HCT116 (cell line): ENCODE measurements around the gene TFF3. TPM values are rescaled to one million over a fixed set of nuclear protein-coding genes. Genes with fewer than 3 reads are reported as not detected.

ENCODE experiments used
- ATAC-seq: fragments of 200-7000 bp; cut with Tn5 transposase; 2 replicates; pipeline ENCODE4 v1.9.1; 2020; ENCODE audit warnings: mild to moderate bottlenecking, moderate library complexity
- BruUV-seq: library from RNA; stranded (reverse); fragments of 400-500 nt; replicated peaks from 2 replicates; lab custom pipeline; 2021; lab: Mats Ljungman, UMichigan
- CTCF ChIA-PET: fragments of 300-600 bp; sonication (Branson Sonifier 250); formaldehyde crosslinking; loops from one replicate; lab custom pipeline; 2021; ENCODE audit warnings: antibody characterized with exemption; lab: Charles Lee
- POLR2A ChIA-PET: fragments of 300-600, 350-600 bp; sonication (Branson Sonifier 250); formaldehyde crosslinking; loops from one replicate; lab custom pipeline; 2021; ENCODE audit warnings: antibody characterized with exemption; lab: Charles Lee
- RAD21 ChIA-PET, 2 experiments: fragments of 300-600 bp; sonication (Branson Sonifier 250); formaldehyde crosslinking; loops; one replicate each; lab custom pipeline; 2023; ENCODE audit warnings: low total read pairs in 2 of 2; ENCODE audit not compliant: uncharacterized antibody in 2 of 2, unreplicated experiment in 2 of 2, low non-redundant PET in 1 of 2; lab: Charles Lee
- DNase-seq: peaks from one replicate; pipeline ENCODE4 v3.0.0-alpha.2; 2010; ENCODE audit warnings: low read depth, low spot score
- H2AFZ ChIP-seq: fragments of 200-600 bp; shearing (Covaris generic), sonication (generic); 2 replicates; pipeline ENCODE4 v1.6.1; 2017; ENCODE audit warnings: low read depth, mixed run types, mixed read lengths, antibody characterized with exemption, low read length; ENCODE audit not compliant: poor library complexity, severe bottlenecking
- H3K27ac ChIP-seq: 2 replicates; pipeline ENCODE4 v1.5.1; 2012; ENCODE audit warnings: low read depth, low read length
- H3K27me3 ChIP-seq: fragments of 200-600 bp; sonication (generic); 2 replicates; pipeline ENCODE4 v1.6.1; 2016; ENCODE audit warnings: mixed run types, low read length, mixed read lengths; ENCODE audit not compliant: insufficient read depth
- H3K36me3 ChIP-seq, 2 experiments: fragments of 200-500 bp in 1 of 2; fragments of 200-600 bp in 1 of 2; sonication (Bioruptor generic) in 1 of 2; sonication (generic) in 1 of 2; 2 replicates each; pipeline versions ENCODE4 v1.5.1 to v1.6.1; 2014 to 2016; ENCODE audit warnings: low read length in 2 of 2, inconsistent platforms in 1 of 2, mixed read lengths in 1 of 2, mixed run types in 1 of 2; ENCODE audit not compliant: insufficient read depth in 2 of 2, control insufficient read depth in 1 of 2
- H3K4me1 ChIP-seq, 2 experiments: fragments of 200-600 bp in 1 of 2; sonication (generic) in 1 of 2; 2 replicates each; pipeline versions ENCODE4 v1.5.1 to v1.6.1; 2012 to 2017; ENCODE audit warnings: low read length in 2 of 2, inconsistent platforms in 1 of 2, mild to moderate bottlenecking in 1 of 2, mixed read lengths in 1 of 2, mixed run types in 1 of 2, moderate library complexity in 1 of 2; ENCODE audit not compliant: insufficient read depth in 2 of 2, control insufficient read depth in 1 of 2
- H3K4me2 ChIP-seq: fragments of 200-600 bp; sonication (generic); 2 replicates; pipeline ENCODE4 v1.6.1; 2017; ENCODE audit warnings: mixed run types, low read length, mixed read lengths
- H3K4me3 ChIP-seq, 2 experiments: fragments of 200-600 bp in 1 of 2; sonication (generic) in 1 of 2; replicated peaks in 1 of 2; 2 replicates each; pipeline ENCODE4 v1.5.1; 2011 to 2016; ENCODE audit warnings: low read length in 2 of 2, control low read depth in 1 of 2, low read depth in 1 of 2, mild to moderate bottlenecking in 1 of 2, mixed read lengths in 1 of 2, mixed run types in 1 of 2
- H3K79me2 ChIP-seq: fragments of 200-600 bp; sonication (generic); 2 replicates; pipeline ENCODE4 v1.6.1; 2017; ENCODE audit warnings: mild to moderate bottlenecking, mixed run types, low read length, moderate library complexity, mixed read lengths; ENCODE audit not compliant: insufficient read depth
- H3K9ac ChIP-seq: fragments of 200-600 bp; sonication (generic); 2 replicates; pipeline ENCODE4 v1.6.1; 2016; ENCODE audit warnings: low read length, mixed read lengths
- H3K9me2 ChIP-seq: fragments of 200-600 bp; sonication (generic), shearing (Covaris generic); 2 replicates; pipeline ENCODE4 v1.6.1; 2017; ENCODE audit warnings: mixed run types, mild to moderate bottlenecking, moderate library complexity; ENCODE audit not compliant: insufficient read depth
- H3K9me3 ChIP-seq, 2 experiments: fragments of 200-500 bp in 1 of 2; fragments of 200-600 bp in 1 of 2; sonication (Bioruptor generic) in 1 of 2; sonication (generic) in 1 of 2; 2 replicates each; pipeline ENCODE4 v1.6.1; 2014 to 2017; ENCODE audit warnings: low read length in 2 of 2, mixed read lengths in 2 of 2, inconsistent platforms in 1 of 2, low read depth in 1 of 2, mild to moderate bottlenecking in 1 of 2, mixed run types in 1 of 2, moderate library complexity in 1 of 2; ENCODE audit not compliant: control insufficient read depth in 1 of 2, insufficient read depth in 1 of 2
- H4K20me1 ChIP-seq: fragments of 200-600 bp; sonication (generic), shearing (Covaris generic); 2 replicates; pipeline ENCODE4 v1.6.1; 2017; ENCODE audit warnings: mixed run types, mild to moderate bottlenecking, moderate library complexity; ENCODE audit not compliant: insufficient read depth
- ATF3 ChIP-seq: IDR thresholded peaks from 2 replicates; pipeline ENCODE4 v1.6.1; 2012
- CBX3 ChIP-seq: IDR thresholded peaks from 2 replicates; pipeline ENCODE4 v1.6.1; 2012; ENCODE audit warnings: low read depth
- CTCF ChIP-seq, 3 experiments: fragments of 200-600 bp in 1 of 3; sonication (generic) in 1 of 3; IDR thresholded peaks in 2 of 3; conservative IDR thresholded peaks in 1 of 3; 2 replicates each; pipeline ENCODE4 v1.5.1; 2012 to 2017; ENCODE audit warnings: low read depth in 2 of 3, low read length in 2 of 3, antibody characterized with exemption in 1 of 3, borderline replicate concordance in 1 of 3, control low read depth in 1 of 3, mild to moderate bottlenecking in 1 of 3, mixed read lengths in 1 of 3, mixed run types in 1 of 3, moderate library complexity in 1 of 3; ENCODE audit not compliant: insufficient read depth in 1 of 3
- ELF1 ChIP-seq: IDR thresholded peaks from 2 replicates; pipeline ENCODE4 v1.6.1; 2012; ENCODE audit warnings: low read depth, borderline replicate concordance
- EZH2 ChIP-seq: fragments of 200-600 bp; sonication (generic); IDR thresholded peaks from 2 replicates; pipeline ENCODE4 v1.6.1; 2017; ENCODE audit warnings: antibody characterized with exemption, mixed run types
- EZH2phosphoT487 ChIP-seq: fragments of 200-600 bp; IDR thresholded peaks from 2 replicates; pipeline ENCODE4 v1.6.1; 2018; ENCODE audit warnings: antibody characterized with exemption, borderline replicate concordance
- POLR2A ChIP-seq: IDR thresholded peaks from 2 replicates; pipeline ENCODE4 v1.7.0; 2011; ENCODE audit warnings: borderline replicate concordance; ENCODE audit not compliant: insufficient read depth, insufficient read length; ENCODE audit errors: extremely low read depth
- RAD21 ChIP-seq: IDR thresholded peaks from 2 replicates; pipeline ENCODE4 v1.6.1; 2012; ENCODE audit warnings: low read depth, mild to moderate bottlenecking
- SRF ChIP-seq: IDR thresholded peaks from 2 replicates; pipeline ENCODE4 v1.6.1; 2012; ENCODE audit warnings: low read depth
- intact Hi-C: fragments of 100-400 bp; cut with micrococcal nuclease; formaldehyde crosslinking; loops from 2 replicates; pipeline ENCODE4 v1.10.0; 2022
- total RNA-seq: library from RNA; stranded (reverse); gene quantifications from one replicate; pipeline ENCODE4 v1.2.1, GENCODE V29; 2021; ENCODE audit not compliant: unreplicated experiment

Gene TFF3
- total RNA-seq, 1 experiment from 2014 or later: 0.22 TPM

GRCh38 chr21:42360317-42360716, 45.1 kb upstream of the TFF3 start:
- no peak overlapping the region for H2AFZ ChIP-seq

More at GRCh38 chr21:42360317-42360716, 45.1 kb upstream of the TFF3 start:
- BruUV-seq: no TSS peak
- Histone ChIP-seq H3K9me2 (no peaks in the 10 kb centered on the region), H3K9me3 (no peaks in the 10 kb centered on the region), H4K20me1 (no peaks in the 10 kb centered on the region), H3K4me2 (no peak overlapping the region), H3K4me1 (no peaks in the 10 kb centered on the region), H3K79me2 (no peaks in the 10 kb centered on the region), H3K27ac (no peak overlapping the region), H3K9ac (no peak overlapping the region), H3K4me3 (no peak overlapping the region), H3K27me3 (no peaks in the 10 kb centered on the region), H3K36me3 (no peaks in the 10 kb centered on the region)
- peak; percentile 95 for ATAC-seq
- DNase-seq: peak; percentile 59
- CTCF ChIA-PET: interaction anchor here (1.3 to 1.6 kb wide), 6 partner anchors 9 to 233 kb away, joined by 3 to 7 read pairs (median 4); no protein-coding TSS in a partner anchor
- POLR2A ChIA-PET: no interaction called here
- RAD21 ChIA-PET: no interaction called here
- TF ChIP-seq RAD21 (peak; percentile 76), CBX3 (no peak), ATF3 (no peak), POLR2A (no peak), SRF (no peak), ELF1 (no peak), EZH2phosphoT487 (no peak), CTCF (IDR thresholded peaks at IDR 0.05 in 2 of 3, conservative IDR thresholded peaks at IDR 0.05 in 1 of 3; ENCODE audit: borderline replicate concordance in 1 of 3, insufficient read depth in 1 of 3, low read depth in 2 of 3, low read length in 2 of 3) (peak; percentile 77 to 96 (median 94)), EZH2 (no peak)
- intact Hi-C loops: loop anchor here (1.0 kb wide), 1 partner anchor 90 kb away; no protein-coding TSS in a partner anchor
